Activated CD4-positive, alpha-beta T cell treated with anti-CD3 and anti-CD28 coated beads, Interleukin-2, amount 10 ng/mL, durations not matched to agents 24 days and 14 days (primary cell): Measurements from ENCODE around the gene LSM3. TPM values are rescaled to one million over a fixed set of nuclear protein-coding genes. Genes with fewer than 3 reads are reported as not detected.

Experiments used
- DNase-seq: peaks from one replicate; pipeline ENCODE4 v3.0.0; 2022
- H3K27ac Mint-ChIP-seq: one replicate; pipeline ENCODE4 v1.8.0; 2022; ENCODE audit warnings: mild to moderate bottlenecking, mixed read lengths
- H3K27me3 Mint-ChIP-seq: one replicate; pipeline ENCODE4 v1.8.0; 2022; ENCODE audit warnings: mixed read lengths
- H3K36me3 Mint-ChIP-seq: one replicate; pipeline ENCODE4 v1.8.0; 2022; ENCODE audit warnings: low read depth, mild to moderate bottlenecking, mixed read lengths
- H3K4me1 Mint-ChIP-seq: one replicate; pipeline ENCODE4 v1.8.0; 2021; ENCODE audit warnings: mixed read lengths
- H3K4me3 Mint-ChIP-seq: one replicate; pipeline ENCODE4 v1.8.0; 2022; ENCODE audit warnings: mild to moderate bottlenecking, moderate library complexity, mixed read lengths
- H3K9me3 Mint-ChIP-seq: one replicate; pipeline ENCODE4 v1.8.0; 2021; ENCODE audit warnings: mixed read lengths
- intact Hi-C: fragments of 100-400 bp; cut with micrococcal nuclease; formaldehyde crosslinking; loops from one replicate; pipeline ENCODE4 v1.15.1; 2023
- total RNA-seq: library from RNA; stranded (reverse); gene quantifications from 2 replicates; pipeline ENCODE4 v1.2.3, GENCODE V29; 2022

The LSM3 gene
- total RNA-seq, 1 donor from 2014 or later = 17.4 TPM

DNA sequence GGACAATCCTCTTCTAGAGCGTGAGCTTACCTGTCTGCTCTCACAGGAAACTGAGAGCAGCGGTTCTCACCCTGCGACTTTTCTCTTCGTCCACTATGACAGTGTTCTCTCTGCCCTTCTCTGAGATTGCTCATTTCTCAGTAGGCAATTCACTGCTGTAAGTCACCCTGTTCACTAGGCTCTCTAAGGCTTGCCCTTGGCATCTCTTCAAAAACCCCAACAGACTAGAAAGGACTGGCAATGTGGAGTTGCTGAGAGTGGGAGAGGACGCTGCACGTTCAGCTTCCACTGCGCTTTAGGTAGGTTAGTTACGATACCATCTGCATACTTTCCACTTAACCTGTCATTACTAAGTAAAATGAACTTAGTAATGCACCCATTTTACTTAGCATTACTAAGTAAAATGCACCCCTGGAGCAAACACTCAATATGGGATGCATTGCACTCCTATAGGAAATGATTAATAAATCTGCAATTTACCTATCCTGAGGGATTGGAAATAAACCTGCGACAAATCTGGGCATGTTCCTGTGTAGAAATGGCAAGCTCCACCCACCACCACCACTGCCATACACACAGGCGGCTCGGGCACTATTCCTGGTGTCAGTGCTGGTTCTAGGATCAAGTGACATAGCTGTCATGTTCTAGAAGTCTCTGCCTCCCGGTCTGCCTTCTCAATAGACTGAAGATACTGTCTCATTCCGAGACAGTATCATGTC lies 21.6 kb upstream of the LSM3 start:
- H3K4me3 Mint-ChIP-seq = no peak overlapping the region
- intact Hi-C loops = no loop called here
- H3K9me3 Mint-ChIP-seq = peaks cover 6% of the 10 kb centered on the region
- peaks cover 63% of the 10 kb centered on the region for H3K36me3 Mint-ChIP-seq
- peaks cover 5% of the 10 kb centered on the region for H3K4me1 Mint-ChIP-seq
- DNase-seq = no peak
- H3K27me3 Mint-ChIP-seq = no peaks in the 10 kb centered on the region
- no peak overlapping the region for H3K27ac Mint-ChIP-seq

DNA sequence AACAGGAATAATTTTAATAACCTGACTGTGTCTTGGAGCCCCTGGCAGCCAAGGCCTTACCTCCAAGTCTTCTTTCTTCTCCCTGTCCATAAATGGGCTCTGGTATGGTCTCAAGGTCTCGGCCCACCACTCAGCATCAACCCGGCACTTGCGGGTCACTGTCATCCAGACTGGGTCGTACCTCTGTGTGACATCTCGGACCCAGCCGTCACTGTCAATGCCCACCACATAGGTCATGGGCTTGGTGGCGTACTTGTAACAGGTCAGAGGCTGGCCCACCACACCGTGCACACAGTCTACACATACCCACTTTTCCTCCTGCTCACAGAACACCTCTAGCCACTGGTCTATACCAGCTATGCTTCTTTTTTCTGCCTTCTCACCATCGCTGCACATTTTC lies 20.7 kb upstream of the LSM3 start:
- intact Hi-C loops = no loop called here
- Mint-ChIP-seq H3K4me3 (no peak overlapping the region), H3K36me3 (peaks cover 70% of the 10 kb centered on the region), H3K4me1 (peaks cover 5% of the 10 kb centered on the region), H3K27ac (no peak overlapping the region), H3K27me3 (no peaks in the 10 kb centered on the region), H3K9me3 (peaks cover 6% of the 10 kb centered on the region)
- DNase-seq = peak; percentile 50

DNA sequence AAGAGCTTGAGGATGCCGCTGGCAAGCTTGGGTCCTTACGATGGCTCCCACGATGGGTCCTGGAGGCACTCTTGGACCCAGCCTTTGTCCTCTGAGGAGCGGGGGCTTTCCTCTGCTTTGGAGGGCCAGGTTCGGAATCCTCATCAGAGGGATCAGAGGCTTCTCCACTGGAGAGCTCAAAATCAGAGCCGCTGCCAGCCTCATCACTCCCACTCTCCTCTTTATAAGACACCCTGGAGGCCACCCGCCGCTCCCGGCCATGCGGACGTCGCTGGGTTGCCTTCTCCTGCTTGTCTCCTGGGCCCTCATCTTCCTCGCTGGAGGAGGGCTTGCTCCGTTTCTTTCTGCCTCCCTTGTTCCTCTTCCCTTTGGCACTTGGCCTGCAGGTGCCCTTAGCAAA lies 20.2 kb upstream of the LSM3 start:
- intact Hi-C loops = no loop called here
- Mint-ChIP-seq H3K27ac (no peak overlapping the region), H3K36me3 (peaks cover 73% of the 10 kb centered on the region), H3K4me3 (no peak overlapping the region), H3K4me1 (peaks cover 5% of the 10 kb centered on the region), H3K9me3 (peaks cover 6% of the 10 kb centered on the region), H3K27me3 (no peaks in the 10 kb centered on the region)
- no peak for DNase-seq

DNA sequence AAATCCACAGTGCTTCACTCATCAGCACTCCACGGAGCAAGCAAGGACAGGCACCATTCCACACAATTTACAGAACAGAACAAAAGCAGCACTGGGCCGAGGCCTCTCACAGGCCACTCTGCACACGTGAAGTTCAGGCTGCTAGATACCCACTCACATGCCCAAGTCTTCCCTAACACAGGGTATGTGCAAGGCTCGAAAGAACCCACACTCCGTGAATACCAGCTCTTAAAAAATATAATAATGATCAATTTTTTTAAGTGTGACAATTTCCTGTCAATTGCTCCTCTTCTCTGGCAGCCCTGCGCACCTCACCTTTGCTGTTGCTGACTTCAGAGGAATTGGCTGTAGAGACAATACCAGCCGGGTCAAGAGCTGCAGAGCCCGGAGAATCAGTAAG lies 19.2 kb upstream of the LSM3 start:
- Mint-ChIP-seq H3K4me3 (no peak overlapping the region), H3K36me3 (peaks cover 74% of the 10 kb centered on the region), H3K27ac (no peak overlapping the region), H3K4me1 (peaks cover 3% of the 10 kb centered on the region), H3K27me3 (no peaks in the 10 kb centered on the region), H3K9me3 (peaks cover 6% of the 10 kb centered on the region)
- intact Hi-C loops = no loop called here
- DNase-seq = no peak

DNA sequence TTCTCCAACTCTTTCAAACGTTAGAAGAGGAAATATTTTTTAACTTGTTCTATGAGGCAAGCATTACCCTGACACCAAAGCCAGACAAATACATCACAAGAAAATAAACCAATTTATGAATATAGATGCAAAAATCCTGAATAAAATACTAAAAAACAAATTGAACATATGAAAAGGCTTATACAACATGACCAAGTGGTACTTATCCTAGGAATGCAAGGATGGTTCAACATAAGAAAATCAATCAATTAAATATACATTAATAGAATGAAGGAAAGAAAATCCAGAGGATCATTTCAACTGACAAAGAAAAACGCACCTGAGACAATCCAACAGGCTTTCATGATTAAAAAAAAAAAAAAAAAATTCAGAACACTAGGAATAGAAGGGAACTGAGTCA lies 17.3 kb upstream of the LSM3 start:
- Mint-ChIP-seq H3K27ac (no peak overlapping the region), H3K27me3 (no peaks in the 10 kb centered on the region), H3K36me3 (peaks cover 86% of the 10 kb centered on the region), H3K4me3 (no peak overlapping the region), H3K9me3 (peaks cover 6% of the 10 kb centered on the region), H3K4me1 (no peaks in the 10 kb centered on the region)
- intact Hi-C loops = no loop called here
- no peak for DNase-seq

DNA sequence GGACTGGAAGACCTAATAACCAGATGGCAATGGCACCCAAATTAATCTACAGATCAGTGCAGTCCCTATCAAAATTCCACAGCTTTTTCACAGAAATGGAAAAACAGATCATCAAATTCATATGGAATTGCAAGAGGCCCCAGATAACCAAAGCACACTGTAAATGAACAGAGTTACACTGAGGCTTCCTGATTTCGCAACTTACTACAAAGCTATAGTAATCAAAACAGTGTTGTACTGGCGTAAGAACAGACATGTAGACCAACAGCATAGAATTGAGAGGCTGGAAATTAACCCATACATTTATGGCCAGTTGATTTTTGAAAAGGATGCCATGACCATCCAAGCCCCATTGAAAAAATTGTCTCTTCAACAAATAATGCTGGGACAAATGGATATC lies 16.4 kb upstream of the LSM3 start:
- peaks cover 93% of the 10 kb centered on the region for H3K36me3 Mint-ChIP-seq
- no peak for DNase-seq
- H3K27me3 Mint-ChIP-seq = no peaks in the 10 kb centered on the region
- H3K27ac Mint-ChIP-seq = no peak overlapping the region
- peaks cover 6% of the 10 kb centered on the region for H3K9me3 Mint-ChIP-seq
- intact Hi-C loops = no loop called here
- H3K4me1 Mint-ChIP-seq = no peaks in the 10 kb centered on the region
- H3K4me3 Mint-ChIP-seq = no peak overlapping the region

DNA sequence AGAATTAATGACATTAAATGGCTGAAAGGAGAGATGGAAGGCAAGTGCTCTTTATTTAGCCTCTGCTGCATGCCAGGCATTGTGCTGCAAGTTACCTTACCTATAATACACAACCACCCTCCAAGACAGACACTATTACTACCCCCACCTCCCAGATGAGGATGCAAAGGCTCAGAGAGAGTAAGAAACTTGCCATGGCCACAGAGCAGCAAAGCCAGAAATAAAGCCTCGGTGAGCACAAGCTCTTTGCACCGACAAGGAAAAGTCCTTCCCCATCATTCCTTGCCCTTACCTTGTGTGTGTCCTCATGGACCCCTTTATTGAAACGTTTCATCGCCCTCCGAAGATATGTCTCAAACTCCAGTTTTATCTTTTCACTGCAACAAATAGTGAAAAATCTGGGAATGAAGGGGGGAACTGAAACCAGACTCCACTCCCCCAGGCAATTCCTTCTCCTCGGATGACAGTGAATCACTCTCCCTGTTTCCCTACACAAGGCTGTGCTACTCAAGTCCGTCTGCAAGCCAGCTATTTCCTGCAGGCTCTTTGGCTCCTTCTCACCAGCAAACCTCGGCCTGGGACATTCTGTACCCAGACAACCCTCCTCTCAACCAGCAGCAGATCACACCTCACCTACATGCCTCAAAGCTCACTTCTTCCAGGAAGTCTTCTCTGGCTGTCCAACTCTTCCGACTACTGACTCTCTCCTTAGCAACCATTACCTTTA lies 11.6 kb upstream of the LSM3 start:
- H3K36me3 Mint-ChIP-seq = peaks cover 90% of the 10 kb centered on the region
- no peak overlapping the region for H3K4me3 Mint-ChIP-seq
- DNase-seq = no peak
- H3K4me1 Mint-ChIP-seq = peaks cover 11% of the 10 kb centered on the region
- no peak overlapping the region for H3K27ac Mint-ChIP-seq
- intact Hi-C loops = no loop called here
- no peaks in the 10 kb centered on the region for H3K9me3 Mint-ChIP-seq
- no peaks in the 10 kb centered on the region for H3K27me3 Mint-ChIP-seq

DNA sequence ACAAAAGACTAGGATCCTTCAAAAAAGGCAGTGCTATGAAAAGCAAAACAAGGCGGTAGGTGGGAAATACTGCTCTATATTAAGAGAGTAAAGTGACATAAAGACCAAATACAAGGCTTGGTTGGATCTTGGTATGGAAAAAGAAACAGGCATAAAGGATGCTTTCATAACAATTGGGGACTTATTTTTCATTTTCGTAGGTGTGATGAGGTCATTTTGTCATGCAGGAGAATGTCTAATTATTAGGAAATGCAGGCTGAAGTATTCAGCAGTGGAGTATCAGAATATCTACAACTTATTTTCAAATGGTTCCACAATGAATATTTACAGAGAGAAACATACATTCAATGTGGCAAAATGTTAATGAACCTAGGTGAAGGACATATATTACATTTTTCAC lies 9.2 kb upstream of the LSM3 start:
- Mint-ChIP-seq H3K36me3 (peaks cover 74% of the 10 kb centered on the region), H3K4me1 (peaks cover 17% of the 10 kb centered on the region), H3K4me3 (no peak overlapping the region), H3K27ac (no peak overlapping the region), H3K9me3 (no peaks in the 10 kb centered on the region), H3K27me3 (no peaks in the 10 kb centered on the region)
- DNase-seq = no peak
- intact Hi-C loops = no loop called here

DNA sequence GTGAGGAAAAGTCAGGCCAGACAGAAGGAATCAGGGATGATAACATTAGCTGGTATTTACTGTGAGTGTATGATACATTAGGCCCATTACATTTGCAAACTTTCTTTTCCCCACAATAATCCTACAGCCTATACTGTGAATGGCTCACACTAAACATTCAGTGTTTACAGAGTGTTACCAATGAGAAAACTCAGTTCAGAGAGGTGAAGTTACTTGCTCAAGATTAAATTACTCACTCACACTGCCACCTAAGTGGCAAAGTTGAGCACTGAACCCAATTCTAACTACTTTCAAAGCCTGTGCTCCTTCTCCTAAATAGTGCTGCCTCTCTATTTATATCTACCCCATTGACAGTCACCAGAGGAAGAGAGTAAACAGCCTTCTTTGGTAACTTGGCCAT lies 8.7 kb upstream of the LSM3 start:
- H3K36me3 Mint-ChIP-seq = peaks cover 70% of the 10 kb centered on the region
- H3K27me3 Mint-ChIP-seq = no peaks in the 10 kb centered on the region
- no peak for DNase-seq
- H3K27ac Mint-ChIP-seq = peak overlapping the region; percentile 20
- intact Hi-C loops = loop anchor here (10.0 kb wide), 3 partner anchors 235 to 1685 kb away; partner anchors contain the start of genes SLC6A6 and TSEN2
- H3K4me3 Mint-ChIP-seq = no peak overlapping the region
- H3K9me3 Mint-ChIP-seq = no peaks in the 10 kb centered on the region
- H3K4me1 Mint-ChIP-seq = peaks cover 19% of the 10 kb centered on the region

DNA sequence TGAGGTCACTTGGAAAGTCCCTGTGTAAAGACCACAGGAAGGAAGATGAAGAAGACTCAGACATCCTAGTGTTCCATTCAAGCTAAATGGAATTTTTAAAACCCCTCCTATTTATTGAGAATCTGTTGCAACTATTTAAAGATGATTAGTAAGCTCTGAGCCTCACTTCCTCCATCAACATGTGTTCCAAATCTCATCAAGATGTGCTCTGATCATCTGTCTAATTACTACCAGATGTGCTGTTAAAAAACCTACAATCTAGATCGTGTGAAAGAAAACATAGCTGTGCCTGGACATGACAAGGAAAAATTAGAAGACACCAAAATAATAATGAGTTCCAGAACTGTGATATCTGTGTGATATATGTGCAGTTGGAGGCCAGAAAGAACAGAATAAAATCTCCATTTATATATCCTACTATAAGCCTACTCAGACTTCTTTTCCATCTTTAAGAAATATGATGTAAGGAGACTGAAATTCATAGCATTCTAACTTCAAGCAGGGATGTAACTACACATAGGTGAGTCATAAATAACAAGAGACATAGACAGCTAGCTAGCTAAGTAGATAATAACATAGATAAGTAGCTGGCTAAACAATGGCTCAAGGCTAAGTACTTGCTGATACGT lies 8.0 kb upstream of the LSM3 start:
- intact Hi-C loops = loop anchor here (10.0 kb wide), 3 partner anchors 234 to 1686 kb away; partner anchors contain the start of genes SLC6A6 and TSEN2
- no peak for DNase-seq
- Mint-ChIP-seq H3K27me3 (no peaks in the 10 kb centered on the region), H3K4me3 (no peak overlapping the region), H3K9me3 (no peaks in the 10 kb centered on the region), H3K36me3 (peaks cover 66% of the 10 kb centered on the region), H3K27ac (peak overlapping the region; percentile 62), H3K4me1 (peaks cover 27% of the 10 kb centered on the region)

DNA sequence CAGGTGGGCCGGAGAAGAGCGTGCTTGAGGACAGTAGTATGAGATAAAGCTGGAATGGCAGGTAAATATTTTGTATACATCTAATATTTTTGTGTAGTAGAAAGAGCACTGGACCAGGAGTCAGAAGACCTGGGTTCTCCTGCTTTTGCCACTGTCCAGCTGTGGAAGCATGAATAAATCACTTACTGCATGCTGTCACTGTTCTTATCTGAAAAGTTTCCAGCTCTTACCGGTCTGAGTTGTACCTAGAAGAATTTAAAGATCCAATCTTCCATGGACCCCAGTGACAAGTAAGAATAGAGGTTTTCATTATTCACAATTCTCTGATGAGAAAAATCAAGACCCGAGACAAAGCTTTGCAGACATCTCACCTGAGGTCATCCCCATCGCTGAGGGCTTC lies 6.1 kb upstream of the LSM3 start:
- H3K4me1 Mint-ChIP-seq = peaks cover 42% of the 10 kb centered on the region
- H3K4me3 Mint-ChIP-seq = no peak overlapping the region
- DNase-seq = no peak
- H3K27ac Mint-ChIP-seq = no peak overlapping the region
- no peaks in the 10 kb centered on the region for H3K9me3 Mint-ChIP-seq
- peaks cover 51% of the 10 kb centered on the region for H3K36me3 Mint-ChIP-seq
- no peaks in the 10 kb centered on the region for H3K27me3 Mint-ChIP-seq
- intact Hi-C loops = loop anchor here (10.0 kb wide), 3 partner anchors 232 to 1688 kb away; partner anchors contain the start of genes SLC6A6 and TSEN2

DNA sequence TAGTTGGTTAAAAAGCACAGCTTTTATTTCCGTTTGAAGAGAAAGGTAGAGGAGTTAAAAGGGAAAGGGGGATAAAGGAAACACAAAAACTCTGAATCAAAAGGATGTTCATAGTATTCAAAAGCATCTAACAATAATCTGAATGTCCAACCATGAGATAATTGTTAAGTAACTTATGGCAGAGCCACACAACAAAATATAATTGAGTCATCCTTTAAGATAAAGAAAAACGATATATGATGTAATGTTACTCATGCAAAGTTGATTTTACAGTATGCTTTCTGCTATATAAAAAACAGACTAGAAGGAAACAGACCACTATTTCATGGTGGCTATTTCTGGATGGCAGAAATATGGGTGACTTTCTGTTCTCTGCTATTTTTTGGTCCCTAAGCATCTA lies 4.1 kb upstream of the LSM3 start:
- intact Hi-C loops = loop anchor here (2.0 to 10.0 kb wide), 4 partner anchors 230 to 1690 kb away; partner anchors contain the start of genes RBSN, SLC6A6 and TSEN2
- Mint-ChIP-seq H3K36me3 (peaks cover 43% of the 10 kb centered on the region), H3K4me1 (peaks cover 57% of the 10 kb centered on the region), H3K9me3 (no peaks in the 10 kb centered on the region), H3K27me3 (no peaks in the 10 kb centered on the region), H3K27ac (no peak overlapping the region), H3K4me3 (no peak overlapping the region)
- DNase-seq = no peak

DNA sequence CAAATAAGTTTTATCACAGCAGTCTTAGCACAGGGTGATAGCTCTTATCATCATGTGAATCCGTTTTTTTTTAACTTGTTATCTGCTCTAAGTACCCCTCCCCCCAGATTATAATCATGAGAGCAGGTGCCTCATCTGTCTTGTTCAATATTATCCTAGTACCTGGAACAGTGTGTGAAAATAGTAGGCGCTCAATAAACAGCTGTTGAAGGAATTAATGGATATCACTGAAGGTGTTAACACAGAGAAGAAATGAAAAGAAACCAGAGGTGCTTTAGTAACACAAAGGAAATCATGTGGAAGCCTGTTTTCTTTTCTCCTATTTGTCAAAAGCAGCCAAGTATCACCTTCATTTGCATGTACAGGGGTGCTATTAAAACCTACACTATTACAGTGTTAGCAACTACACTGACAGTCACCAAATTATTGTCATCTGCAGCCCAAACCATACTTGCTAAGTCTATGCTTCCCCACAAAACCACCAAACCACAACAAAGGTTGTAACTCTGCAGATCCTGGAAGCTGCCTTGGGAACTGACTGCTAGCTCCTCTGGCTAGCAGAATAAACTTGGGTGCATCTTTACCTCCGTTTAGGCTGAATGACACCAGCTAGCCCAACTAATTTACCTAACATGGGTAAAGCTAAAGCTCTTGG lies 3.1 kb upstream of the LSM3 start:
- H3K27ac Mint-ChIP-seq = peak overlapping the region; percentile 22
- peaks cover 34% of the 10 kb centered on the region for H3K36me3 Mint-ChIP-seq
- intact Hi-C loops = loop anchor here (2.0 to 10.0 kb wide), 4 partner anchors 229 to 1691 kb away; partner anchors contain the start of genes RBSN, SLC6A6 and TSEN2
- H3K27me3 Mint-ChIP-seq = no peaks in the 10 kb centered on the region
- no peaks in the 10 kb centered on the region for H3K9me3 Mint-ChIP-seq
- H3K4me1 Mint-ChIP-seq = peaks cover 57% of the 10 kb centered on the region
- peak; percentile 94 for DNase-seq
- peak overlapping the region; percentile 67 for H3K4me3 Mint-ChIP-seq
